ENCODE measurements around the gene NUP188. TPM values are rescaled to one million over a fixed set of nuclear protein-coding genes. Genes with fewer than 3 reads are reported as not detected.

The NUP188 gene
- total RNA-seq, 1 donor from 2014 or later = 30.1 TPM

DNA sequence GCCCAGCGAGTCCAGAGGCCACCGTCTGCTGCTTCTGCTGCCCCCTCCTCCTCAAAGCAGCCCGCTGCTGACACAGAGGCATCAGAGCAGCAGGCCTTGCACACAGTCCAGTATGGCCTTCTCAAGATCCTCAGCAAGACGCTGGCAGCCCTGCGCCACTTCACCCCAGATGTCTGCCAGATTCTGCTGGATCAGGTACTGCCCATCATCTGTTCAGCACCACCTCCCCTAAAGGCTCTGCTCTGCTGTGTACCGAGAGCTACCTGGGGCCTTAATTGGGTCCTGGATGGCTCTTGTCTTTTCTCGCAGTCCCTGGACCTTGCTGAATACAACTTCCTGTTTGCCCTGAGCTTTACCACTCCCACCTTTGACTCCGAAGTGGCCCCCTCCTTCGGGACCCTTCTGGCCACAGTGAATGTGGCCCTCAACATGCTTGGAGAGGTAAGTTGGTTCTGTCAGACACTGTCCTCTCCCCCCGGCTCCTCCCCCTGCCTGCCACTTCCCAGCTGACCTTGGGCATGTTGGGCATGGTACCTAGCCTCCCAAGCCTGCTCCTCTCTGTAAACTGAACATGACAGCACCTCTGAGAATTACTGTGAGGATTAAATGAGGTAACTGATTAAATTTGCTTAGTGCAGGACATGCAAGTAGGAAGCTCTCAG is 58.0 kb downstream of the NUP188 start:
- DNase-seq (ENCODE audit: low spot score) = no peak

DNA sequence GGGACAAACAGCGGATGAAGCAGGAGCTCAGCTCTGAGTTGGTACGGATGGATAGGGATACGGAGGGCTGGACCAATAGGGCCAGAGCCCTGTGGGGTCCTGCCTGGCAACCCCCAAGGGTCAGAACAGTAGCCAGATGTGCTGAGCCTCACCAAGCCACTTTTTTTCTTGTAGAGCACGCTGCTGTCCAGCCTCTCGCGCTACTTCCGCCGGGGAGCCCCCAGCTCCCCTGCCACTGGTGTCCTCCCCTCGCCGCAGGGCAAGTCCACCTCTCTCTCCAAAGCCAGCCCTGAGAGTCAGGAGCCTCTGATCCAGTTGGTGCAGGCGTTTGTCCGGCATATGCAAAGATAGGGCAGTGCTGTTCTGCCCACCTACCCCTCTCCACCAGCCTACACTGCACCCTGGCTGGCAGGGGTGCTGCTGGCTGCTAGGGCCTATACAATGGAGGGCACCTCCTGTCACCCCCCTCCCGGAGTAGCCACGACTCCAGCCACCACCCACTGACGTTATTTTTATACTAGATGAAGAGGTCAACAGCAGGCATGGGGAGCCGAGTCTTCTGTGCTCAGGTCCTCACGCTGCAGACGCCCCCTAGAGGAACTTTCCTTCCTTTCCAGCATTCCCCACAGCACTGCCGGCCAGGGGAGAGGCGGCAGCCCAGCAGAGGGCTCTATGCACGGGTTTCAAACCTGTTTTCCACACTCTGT is 59.0 kb downstream of the NUP188 start:
- peak; percentile 79 for DNase-seq (ENCODE audit: low spot score)

DNA sequence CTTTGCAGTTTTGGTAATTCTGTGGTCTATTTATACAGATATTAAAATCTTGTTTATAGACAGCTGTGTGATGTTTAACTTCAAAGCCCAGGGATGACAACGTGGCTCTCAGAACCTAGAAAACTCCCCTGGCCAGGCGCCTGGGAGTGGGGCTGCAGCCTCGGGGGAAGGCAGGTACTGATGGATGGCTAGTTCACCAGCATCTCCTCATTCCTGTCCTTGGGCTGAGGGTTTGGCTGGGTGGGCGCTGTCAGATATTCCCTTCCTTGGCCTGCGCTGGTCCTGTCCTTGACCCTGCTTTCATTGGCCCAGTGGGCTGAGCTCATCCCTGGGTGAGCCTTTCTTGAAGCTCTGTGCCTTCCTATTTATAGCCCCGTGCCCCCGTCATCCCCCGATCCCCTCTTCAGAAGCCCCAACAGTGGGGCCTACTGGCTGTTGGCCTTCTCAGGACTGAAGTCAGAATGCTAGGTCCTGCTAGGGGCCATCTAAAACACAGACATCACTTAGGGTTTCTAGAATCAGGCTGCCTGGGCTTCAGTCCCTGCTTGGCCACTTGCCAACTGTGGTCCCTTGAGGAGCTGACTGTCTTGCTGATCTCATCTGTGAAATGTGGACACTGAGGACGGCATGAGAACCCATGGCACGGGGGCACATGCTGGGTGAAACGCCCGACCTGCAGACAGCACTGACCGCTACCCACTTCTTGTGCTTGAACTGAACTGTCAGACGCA is 59.7 kb downstream of the NUP188 start:
- DNase-seq (ENCODE audit: low spot score) = no peak

DNA sequence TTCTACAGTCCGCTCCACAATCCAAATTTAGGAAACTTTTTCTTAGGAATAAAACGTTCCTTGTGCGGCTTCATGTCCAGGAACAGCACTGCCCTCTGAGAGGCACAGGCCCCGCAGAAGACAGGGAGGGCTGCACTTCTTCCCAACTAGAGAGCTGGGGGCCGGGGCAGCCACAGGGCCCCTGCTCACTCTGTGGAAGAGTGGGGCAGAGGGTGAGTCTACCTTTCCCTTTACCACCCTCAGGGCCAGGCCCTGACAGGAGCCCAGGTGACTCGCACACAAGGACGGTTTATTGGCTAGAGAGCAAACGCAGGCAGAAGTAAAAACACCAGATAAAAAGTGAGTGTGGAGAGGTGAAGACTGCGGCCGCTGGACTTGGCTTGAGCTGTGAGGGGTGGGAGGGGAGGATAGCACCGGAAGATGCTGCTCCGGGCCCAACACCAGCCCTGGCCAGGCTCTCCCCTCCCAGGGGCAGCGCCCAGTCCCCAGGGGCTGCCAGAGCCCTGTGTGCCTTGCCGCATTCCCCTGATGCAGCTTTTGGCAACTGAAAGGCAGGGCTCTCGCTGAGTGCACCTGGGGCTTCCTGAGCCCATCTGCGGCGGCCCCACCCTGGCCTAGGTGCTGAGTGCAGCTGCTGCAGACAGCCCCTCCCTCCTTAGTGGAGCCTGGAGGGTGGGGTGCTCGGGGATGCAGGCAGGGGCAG is 60.4 kb downstream of the NUP188 start:
- DNase-seq (ENCODE audit: low spot score) = no peak

DNA sequence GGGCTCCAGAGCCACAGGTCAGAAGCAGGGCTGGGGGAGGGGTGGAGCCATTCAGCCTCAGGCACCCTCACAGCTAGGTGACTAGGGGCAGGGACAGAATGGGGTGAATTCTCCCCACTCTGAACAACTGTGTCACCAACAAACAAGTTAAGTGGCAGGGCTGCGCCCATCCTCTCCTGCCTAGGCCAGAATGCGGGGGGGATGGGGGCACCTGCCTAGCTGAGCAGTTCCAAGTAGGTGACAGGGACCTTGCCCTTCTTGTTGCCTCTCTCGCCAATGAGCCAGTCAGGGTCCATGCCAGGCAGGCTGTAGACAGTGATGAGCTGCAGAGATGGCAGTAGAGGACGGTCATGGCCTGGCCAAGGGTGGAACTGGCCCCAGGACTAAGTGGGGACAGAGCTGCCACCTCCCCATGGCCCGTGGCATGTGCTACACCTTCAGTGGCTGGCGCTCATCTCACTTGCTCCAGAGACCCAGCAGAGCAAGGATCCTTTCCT is 61.0 kb downstream of the NUP188 start:
- DNase-seq (ENCODE audit: low spot score) = no peak

DNA sequence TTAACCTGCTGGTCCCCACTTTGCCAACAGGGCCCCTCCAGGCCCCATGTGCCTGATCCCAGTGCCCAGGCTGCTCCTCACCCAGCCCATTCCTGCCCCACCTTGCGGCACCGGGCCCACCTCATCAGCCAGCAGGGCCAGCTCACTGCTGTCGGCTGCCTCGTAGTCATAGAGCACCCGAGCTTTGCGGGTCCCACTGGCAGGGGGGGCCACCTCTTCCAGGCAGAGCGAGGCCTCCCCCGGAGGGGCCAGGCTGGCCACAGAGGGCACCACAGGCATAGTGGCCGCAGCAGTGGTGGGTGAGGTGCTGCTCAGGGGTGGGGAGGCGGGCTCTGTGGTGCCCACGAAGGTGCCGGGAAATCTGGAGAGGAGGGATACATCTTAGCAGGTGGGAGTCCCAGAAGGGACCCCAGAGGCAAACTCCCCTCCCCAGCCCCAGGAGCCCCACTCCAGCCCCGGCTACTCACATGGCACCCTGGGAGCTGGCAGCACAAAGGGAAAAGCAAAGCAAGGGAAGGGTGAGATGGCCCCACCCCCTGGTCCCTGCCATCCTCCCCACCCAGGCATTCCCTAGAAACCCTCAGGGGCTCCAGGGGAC is 61.6 kb downstream of the NUP188 start:
- DNase-seq (ENCODE audit: low spot score) = no peak

DNA sequence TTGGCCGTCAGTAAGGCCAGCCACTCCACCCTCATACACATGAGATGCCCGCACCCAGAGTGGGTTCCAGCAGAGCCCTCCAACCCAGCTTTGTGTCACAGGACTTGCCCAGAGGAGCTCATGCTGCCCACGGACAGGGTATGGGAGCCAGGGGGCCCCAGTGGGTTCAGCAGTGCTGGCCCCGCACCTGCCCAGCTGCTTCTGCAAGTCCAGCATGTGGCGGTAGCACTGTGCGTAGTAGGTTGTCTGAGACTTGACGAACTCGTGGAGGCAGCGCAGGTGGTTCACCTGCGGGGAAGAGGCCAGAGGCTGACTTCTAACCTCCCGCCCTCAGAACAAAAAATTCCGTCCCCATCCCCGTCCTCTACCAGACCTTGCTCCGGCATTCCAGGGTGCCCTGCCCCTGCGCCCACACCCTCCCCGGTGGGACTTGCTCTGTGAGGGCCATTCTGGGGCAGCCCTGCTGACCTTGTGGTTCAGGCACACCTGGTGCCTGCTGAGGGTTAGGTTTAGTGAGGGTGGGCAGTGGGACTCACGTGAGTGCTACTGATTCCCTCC is 62.2 kb downstream of the NUP188 start:
- no peak for DNase-seq (ENCODE audit: low spot score)

DNA sequence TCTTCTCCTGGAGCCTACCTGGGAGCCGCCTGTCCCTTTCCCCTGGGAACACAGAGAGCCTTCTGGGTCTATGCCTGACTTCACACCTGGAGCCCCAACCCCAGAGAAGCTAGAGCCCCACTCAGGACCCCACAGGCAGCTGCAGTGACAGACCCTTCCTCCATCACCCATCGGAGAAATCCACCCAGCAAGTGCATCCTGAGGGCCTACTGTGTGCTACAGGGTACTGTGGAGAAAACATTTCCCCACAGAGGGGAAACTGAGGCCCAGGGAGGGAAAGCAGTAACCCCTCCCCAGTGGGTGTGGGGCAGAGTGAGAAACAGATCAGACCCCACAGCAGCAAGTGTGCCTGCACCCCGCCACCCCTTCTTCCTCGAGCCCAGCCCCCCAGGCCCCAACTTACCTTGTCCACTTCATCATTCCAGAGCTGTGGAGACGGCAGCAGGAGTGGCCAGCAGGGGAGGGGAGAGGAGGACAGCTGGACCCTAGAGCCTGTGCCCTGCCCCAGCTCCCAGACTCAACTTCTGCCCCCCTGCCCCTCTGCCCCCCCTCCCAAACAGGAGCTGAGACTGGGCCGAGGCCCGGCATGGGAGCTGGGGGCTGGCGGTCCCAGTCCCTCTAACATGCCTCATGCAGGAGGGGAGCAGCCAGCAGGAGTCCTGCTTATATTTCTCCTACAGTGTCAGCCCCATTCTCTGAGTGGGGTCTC is 62.9 kb downstream of the NUP188 start:
- DNase-seq (ENCODE audit: low spot score) = no peak

DNA sequence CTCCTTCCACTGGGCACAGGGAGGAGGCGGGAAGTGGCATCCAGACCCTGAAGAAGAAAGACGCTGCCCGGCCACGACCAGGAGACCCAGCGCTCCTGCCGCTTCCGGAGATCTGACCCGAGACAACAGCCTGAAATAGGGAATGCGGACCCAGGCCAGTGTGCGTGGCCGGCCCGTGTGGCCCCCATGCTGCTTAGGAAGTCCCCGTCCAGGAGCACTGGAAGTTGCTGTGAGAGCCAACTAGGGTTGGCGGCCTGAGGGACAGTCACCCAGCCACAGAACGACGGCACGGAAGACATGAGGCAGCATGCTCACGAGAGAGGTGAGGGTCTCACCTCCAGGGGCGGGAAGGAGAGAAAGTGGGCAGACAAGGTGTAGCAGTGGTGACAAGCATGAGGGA is 63.7 kb downstream of the NUP188 start:
- DNase-seq (ENCODE audit: low spot score) = no peak

DNA sequence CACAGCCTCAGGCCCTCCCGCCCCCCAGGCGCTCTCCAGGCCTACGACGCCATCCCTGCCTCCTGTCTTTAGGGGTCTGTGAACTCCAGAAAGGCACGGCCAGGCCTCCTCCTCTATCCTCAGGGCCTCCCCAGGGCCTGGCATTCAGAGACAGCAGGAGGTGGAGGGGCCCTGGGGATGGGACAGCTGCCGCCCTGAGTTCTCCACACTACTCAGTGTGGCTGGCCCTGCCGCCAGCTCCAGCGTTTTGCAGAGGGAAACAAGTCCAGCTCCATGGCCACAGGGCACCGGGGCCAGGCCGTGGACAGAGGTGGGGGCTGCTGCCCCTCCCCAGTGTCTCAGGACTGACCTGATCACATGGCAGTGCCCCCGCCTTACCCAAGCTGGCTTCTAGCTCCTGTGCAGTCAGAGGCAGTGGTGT is 64.3 kb downstream of the NUP188 start:
- DNase-seq (ENCODE audit: low spot score) = no peak

DNA sequence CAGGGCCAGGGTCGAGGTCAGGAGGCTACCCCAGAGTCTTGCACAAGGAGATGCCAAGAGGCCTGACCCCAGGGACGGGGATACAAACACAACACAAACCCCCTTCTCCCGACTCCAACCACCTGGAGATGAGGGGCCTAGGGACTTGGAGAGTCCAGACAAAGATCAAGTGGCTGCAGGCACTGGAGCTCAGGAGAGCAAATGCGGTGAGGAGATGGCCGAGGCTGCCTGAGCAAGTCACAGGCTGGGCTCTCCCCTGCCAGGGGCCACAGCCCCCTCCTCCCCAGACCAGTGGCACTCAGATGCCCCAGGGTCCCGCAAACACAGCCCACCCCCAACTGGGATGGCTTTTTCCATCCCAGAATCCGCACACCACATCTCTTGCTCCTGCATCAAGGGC is 64.8 kb downstream of the NUP188 start:
- no peak for DNase-seq (ENCODE audit: low spot score)

DNA sequence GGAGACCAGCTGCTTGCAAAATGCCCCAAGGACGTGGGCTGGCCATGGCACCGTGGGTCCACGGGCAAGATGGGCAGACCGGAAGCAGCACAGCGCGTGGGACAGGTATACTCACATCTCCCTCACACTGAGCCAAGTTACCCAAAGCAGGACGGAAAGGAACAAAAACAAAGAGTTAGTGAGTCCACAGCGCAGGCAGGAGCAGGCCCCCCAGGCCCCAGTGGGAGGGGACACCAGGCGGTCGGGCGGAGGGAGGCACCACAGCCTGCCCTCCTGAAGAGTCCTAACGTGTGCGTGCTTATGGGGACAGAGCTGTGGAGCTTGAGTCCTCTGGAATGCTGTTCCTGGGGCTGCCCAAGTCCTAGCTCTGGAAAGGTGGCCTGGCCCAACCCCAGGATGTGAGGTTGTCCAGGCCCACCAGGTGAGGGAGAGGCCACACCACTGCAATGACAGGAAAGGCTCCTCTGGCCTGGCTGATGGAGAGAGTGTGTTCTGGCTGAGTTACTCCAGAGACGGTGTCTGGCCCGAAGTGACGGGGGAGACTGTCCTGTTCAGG is 65.5 kb downstream of the NUP188 start:
- no peak for DNase-seq (ENCODE audit: low spot score)

DNA sequence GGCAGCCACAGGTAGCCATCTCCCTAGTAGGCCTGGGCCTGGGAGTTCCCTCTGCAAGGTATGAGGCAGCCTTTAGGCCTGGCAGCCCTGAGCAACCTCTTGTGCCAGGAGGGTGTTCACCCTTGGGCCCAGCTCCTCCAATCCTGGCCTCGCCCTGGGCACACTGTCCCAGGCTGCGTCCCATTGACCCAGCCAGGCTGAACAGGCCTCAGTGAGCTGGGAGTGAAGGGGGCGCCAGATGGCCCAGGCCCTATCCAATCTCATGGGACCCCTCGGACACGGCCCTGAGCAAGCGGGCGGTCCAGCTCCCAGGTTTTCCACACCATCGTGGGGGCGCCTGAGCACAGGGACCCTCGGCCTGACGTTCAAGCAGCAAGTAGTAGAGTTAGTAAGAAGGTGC is 66.2 kb downstream of the NUP188 start:
- DNase-seq (ENCODE audit: low spot score) = no peak

DNA sequence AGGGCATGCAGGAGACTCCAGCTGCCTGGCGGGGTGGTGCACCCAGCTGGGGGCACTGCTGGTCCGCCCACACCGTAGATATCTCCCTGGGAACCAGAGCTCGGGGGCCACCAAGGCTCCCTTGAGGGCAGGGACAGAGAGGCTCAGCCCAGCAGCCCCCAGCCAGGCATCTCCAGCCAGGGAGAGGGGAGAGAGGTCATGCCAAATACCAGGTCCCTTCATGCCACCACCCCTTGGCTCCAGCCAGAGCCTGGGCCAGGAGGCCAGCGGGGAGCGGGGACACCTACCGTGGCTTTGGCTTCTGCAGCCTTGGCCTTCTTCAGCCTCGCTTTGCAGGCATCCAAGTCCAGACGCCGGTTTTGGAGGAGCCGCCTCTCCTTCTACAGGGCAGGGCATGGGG is 66.6 kb downstream of the NUP188 start:
- no peak for DNase-seq (ENCODE audit: low spot score)

DNA sequence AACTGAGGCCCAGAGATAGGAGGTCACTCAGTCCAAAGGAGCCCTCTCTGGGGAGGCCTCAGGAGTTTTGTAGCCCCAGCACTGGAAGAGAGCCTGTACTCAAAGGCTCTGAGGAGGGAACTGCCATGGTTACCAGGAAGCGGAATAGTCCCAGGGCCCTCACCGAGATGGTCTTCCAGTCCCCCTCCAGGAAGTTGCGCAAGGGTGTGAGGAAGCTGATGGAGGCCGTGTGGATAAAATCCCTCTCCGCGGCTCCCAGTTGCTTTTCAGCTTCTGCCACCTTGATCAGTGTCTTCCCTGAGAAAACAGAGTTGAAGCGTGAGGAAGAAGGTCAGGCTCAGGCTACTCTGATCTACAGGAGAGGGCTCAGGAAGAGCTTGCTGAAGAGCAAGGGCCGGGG is 67.1 kb downstream of the NUP188 start:
- no peak for DNase-seq (ENCODE audit: low spot score)

DNA sequence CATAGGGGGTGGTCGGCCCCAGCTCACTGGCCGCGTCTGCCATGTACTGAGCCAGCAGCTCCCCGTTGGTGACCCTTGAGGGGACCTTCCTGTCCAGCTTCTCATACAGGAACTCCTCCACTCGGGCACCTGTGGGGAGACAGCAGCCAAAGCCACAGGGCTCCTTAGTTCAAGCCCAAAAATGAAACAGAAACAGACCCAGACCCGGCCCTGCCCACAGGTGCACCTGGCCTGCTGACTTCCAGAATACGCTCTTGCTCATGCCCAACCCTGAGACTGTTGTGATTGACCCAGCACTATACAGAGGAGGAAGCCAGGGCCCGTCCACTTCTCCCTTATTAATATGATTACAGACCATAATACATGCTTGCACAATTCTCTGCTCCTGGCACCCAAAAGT is 73.6 kb downstream of the NUP188 start:
- no peak for DNase-seq (ENCODE audit: low spot score)

DNA sequence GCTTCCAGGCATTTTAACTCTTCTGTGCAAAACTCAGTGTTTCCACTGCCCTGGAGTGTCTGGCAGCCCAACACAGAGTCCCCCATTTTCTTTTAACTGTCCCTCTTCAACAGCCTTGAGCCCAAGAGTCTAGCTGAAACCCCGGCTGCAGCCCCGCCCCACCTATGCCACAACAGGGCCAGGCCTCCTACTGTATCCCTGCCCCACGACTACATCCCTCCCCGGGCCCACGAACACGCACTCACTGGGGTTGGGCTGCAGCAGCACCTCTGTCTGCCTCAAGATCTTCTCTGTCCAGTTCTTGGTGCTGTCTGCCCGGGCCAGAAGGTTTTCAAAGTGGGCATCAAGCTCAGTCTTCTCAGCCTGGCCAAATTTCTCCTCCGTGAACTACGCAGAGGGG is 74.5 kb downstream of the NUP188 start:
- no peak for DNase-seq (ENCODE audit: low spot score)

DNA sequence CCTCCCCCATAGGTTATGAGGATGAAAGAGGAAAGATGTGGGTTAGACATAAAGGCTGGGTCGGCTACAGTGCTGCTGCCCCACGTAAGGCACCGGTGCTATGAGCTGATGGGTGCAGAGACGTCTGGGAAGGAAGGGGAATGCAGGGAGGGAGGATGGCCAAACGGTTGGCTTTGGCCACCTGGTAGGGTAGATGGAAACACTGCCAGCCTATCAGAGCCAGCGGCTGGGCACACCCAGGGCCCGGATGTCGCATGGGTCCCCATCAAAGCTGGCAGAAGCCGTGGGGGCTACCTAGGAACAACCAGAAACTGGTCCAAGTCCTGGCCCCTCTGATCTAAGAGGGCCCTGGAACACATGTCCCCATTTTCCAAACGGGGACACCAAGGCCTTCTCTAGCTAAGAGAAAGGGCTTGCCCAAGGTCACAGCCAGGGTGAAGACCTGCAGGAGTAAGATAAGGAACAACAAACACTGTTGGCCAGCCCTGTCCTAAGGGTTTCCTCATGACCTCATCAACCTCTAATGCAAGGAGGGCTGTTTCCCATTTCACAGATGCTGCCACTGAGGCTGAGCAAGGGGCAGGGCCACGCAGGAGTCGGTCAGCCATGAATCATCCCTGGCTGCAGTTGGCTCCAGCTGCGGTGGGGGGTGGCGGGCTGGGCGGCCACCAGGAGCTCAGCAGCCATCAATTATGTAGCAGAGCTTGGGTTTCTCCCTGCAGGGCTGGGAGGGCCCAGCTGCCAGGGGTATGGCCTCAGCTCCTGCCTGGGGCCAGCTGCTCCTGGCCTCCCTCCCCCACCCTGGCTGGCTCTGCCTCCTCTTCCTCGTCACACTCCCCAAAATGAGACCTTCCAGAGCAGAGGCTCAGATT is 75.8 kb downstream of the NUP188 start:
- peak; percentile 80 for DNase-seq (ENCODE audit: low spot score)

DNA sequence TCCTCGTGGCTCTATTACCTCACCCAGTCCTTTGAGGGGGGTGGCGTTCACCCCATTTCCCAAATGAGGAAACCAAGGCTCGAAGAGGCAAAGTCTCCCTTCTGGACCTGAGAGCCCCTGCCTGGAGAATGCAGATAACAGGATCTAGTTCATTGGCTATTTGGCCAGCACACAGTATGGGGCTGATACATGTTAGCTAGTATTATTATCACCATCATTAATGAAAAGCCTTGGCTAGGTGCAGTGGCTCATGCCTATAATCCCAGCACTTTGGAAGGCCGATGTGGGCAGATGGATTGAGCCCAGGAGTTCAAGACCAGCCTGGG is 76.4 kb downstream of the NUP188 start:
- no peak for DNase-seq (ENCODE audit: low spot score)
